GM12801 (cell line): ENCODE measurements around the gene ELF4.

Experiments used
- CTCF ChIP-seq: IDR thresholded peaks from one replicate; pipeline ENCODE4 v1.5.1; 2011; ENCODE audit warnings: control low read depth; ENCODE audit not compliant: insufficient read length; ENCODE audit errors: extremely low read depth

ELF4 gene

GRCh38 chrX:130048686-130049222 lies 61.5 kb downstream of the ELF4 start:
- TF ChIP-seq CTCF: no peak

GRCh38 chrX:130047416-130047815 lies 62.9 kb downstream of the ELF4 start:
- no peak for TF ChIP-seq CTCF

- no peak for TF ChIP-seq CTCF
Observed at GRCh38 chrX:130039847-130040246, 70.5 kb downstream of the ELF4 start.

GRCh38 chrX:130034178-130034577 lies 76.1 kb downstream of the ELF4 start:
- TF ChIP-seq CTCF: no peak

- no peak for TF ChIP-seq CTCF
Observed at GRCh38 chrX:130032552-130032951, 77.7 kb downstream of the ELF4 start.

- TF ChIP-seq CTCF: no peak
Observed at GRCh38 chrX:130030826-130031225, 79.5 kb downstream of the ELF4 start.

- no peak for TF ChIP-seq CTCF
Observed at GRCh38 chrX:130028196-130028595, 82.1 kb downstream of the ELF4 start.

- no peak for TF ChIP-seq CTCF
Observed at GRCh38 chrX:130027569-130027968, 82.7 kb downstream of the ELF4 start.
